GM12865 (cell line): ENCODE results near the gene MTRR.

ENCODE experiments used
- DNase-seq: peaks from one replicate; pipeline ENCODE4 v3.0.0; 2010; ENCODE audit warnings: low read depth
- H3K4me3 ChIP-seq: 2 replicates; pipeline ENCODE4 v1.5.1; 2011; ENCODE audit warnings: mild to moderate bottlenecking, low read depth, low read length, control low read depth
- CTCF ChIP-seq: IDR thresholded peaks from 2 replicates; pipeline ENCODE4 v1.5.1; 2011; ENCODE audit warnings: low read length, control low read depth, low read depth, inconsistent platforms; ENCODE audit not compliant: insufficient read depth; ENCODE audit errors: missing control alignments

MTRR gene

GRCh38 chr5:7855611-7856010 lies 13.3 kb upstream of the MTRR start:
- H3K4me3 ChIP-seq, result no peak overlapping the region
- TF ChIP-seq CTCF, result no peak
- no peak for DNase-seq

DNA sequence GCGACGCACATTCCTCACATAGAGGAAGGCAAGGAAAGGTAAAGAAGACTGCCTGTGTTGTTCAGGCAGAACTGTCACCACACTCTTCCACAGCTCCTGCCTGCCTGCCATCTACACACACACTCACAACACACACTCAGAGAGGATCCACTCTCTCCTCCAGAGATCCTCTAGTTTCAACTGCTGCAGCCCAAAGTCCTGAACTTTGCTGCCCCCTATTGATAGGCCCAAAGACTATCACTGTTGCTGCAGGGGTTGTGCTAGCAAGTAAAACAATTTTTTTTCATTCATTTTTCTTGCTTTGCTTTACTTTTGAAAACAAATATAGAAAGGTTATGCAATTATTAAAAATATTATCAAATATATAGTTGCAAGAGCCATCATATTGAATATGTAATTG lies 12.1 kb upstream of the MTRR start:
- peak; percentile 52 for TF ChIP-seq CTCF
- no peak overlapping the region for H3K4me3 ChIP-seq
- peak; percentile 35 for DNase-seq

DNA sequence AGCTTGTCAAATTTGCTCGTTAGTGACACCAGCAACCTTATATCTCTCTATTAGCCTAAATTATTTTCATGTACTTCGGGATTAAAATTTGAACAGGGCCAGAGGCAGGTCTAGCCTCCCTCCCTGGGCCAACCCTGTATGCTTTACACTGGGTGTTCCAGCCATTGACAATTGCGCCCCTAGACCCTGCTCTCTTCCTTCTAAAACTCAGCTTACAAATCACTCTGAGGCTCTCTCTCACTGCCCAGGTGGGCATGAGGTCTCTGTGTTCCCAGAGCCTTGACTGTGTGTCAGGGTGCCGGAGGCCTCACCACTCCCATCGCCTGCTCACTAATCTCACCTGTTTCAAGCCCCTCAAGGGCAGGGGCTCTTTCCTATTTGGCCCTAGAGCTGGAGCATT lies 11.6 kb upstream of the MTRR start:
- DNase-seq, result no peak
- TF ChIP-seq CTCF, result no peak

DNA sequence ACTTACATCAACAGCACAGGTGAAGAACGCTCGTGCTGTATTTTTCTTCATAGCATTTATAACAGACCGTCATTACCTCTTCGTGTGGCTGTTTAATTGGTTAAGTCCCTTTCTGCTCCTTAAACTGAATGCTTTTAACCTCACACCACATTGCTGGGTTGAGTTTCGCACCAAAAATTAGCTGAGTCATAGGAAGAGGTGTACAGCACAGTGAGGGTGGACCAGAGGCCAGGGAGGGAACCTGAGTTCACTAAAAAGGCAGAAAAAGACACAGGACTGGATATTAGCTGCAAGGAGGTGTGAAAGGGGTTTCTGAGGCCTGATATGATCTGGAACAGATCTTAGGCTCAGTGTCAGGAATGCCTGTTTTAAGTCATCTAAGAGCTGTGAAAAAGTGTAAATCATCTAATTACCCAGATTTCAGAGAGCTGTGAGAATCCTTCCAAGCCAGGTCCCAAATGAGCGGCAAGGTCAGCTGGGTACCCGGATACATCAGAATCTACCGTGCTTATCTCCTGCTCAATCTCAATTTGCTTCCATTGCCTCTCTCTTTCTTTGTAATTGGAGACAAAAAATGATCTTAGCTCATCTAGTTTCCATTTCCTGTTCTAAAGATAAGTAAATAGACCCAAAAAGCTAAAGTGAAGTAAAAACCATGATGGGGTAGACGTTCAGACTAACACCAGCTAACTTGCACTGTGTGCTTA lies 10.9 kb upstream of the MTRR start:
- no peak overlapping the region for H3K4me3 ChIP-seq
- no peak for TF ChIP-seq CTCF
- DNase-seq, result no peak

More for the DNA sequence above, 11.6 kb upstream of the MTRR start:
- H3K4me3 ChIP-seq, result no peak overlapping the region

DNA sequence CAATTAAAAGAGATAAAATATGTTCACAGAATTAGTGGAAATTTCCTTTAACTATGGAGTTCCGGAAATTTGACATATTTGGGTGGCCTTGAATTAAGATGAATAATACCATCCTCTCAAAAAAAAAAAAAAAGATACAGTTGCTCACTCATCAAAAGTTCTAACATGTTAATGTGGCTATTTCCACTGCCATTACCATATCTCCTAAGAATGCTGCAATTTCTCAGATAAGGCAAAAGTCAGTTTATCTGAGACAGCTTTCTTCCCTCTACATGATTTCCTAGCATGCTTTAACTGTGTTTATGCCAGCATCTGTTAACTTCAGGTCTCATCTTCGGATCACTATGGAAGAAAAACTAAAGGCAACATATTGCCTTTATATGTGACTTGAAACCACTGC lies 2.8 kb upstream of the MTRR start:
- no peak for DNase-seq
- no peak for TF ChIP-seq CTCF
- H3K4me3 ChIP-seq, result no peak overlapping the region

DNA sequence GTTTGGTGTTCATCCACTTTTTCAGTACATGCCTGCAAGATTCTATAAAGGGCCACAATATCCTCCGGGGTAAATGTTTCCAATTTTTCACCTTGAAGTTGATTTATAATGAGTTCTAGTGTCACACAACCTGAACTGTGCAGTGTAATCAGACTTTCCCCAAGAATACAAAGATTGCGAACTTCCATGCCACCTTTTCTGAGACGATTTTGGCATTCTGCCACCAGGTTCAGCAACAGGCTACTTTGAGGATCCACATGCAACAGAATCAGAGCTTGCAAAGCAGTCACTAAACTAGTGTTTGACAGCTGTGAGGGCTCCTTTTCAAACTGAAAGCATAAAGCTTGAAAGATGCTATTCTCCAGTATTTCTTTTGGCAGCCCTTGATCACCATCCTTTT lies 1.7 kb upstream of the MTRR start:
- TF ChIP-seq CTCF, result no peak
- H3K4me3 ChIP-seq, result no peak overlapping the region
- DNase-seq, result no peak

- peak overlapping the region; percentile 87 for H3K4me3 ChIP-seq
- DNase-seq, result no peak
- no peak for TF ChIP-seq CTCF
Observed at GRCh38 chr5:7868427-7868772, 548 bp upstream of the MTRR start.
